Prostate gland (tissue), 2 donors: ENCODE data around the gene PRKAG2. TPM values are rescaled to one million over a fixed set of nuclear protein-coding genes. Genes with fewer than 3 reads are reported as not detected.

Source experiments
- DNase-seq: peaks from one replicate; pipeline ENCODE4 v3.0.0-alpha.2; 2019; ENCODE audit warnings: low spot score
- H3K27ac ChIP-seq, 2 donors: fragments of 200-600 bp; sonication (generic); 2 replicates each; pipeline ENCODE4 v1.5.1; 2017 to 2019
- H3K27me3 ChIP-seq: fragments of 200-600 bp; sonication (generic); replicated peaks from 2 replicates; pipeline ENCODE4 v1.5.1; 2019; ENCODE audit not compliant: insufficient read depth
- H3K36me3 ChIP-seq, 2 donors: fragments of 200-600 bp; sonication (generic); 1 replicate in 1 of 2; 2 replicates in 1 of 2; pipeline versions ENCODE4 v1.5.1 to v1.8.1; 2017 to 2019
- H3K4me1 ChIP-seq: fragments of 200-600 bp; sonication (generic); replicated peaks from 2 replicates; pipeline ENCODE4 v1.5.1; 2019
- H3K4me3 ChIP-seq, 2 donors: fragments of 200-600 bp; sonication (generic); 2 replicates each; pipeline ENCODE4 v1.5.1; 2017 to 2019
- H3K9me3 ChIP-seq: fragments of 200-600 bp; sonication (generic); 2 replicates; pipeline ENCODE4 v1.5.1; 2017
- CTCF ChIP-seq, 4 experiments: fragments of 200-600 bp in 2 of 4; fragments of 450-650 bp in 2 of 4; sonication (generic) in 2 of 4; IDR thresholded peaks; 1 replicate in 3 of 4; 2 replicates in 1 of 4; pipeline ENCODE4 v1.5.1; 2016 to 2019; ENCODE audit warnings: antibody characterized with exemption in 4 of 4, mild to moderate bottlenecking in 2 of 4, moderate library complexity in 2 of 4
- POLR2A ChIP-seq: fragments of 450-650 bp; IDR thresholded peaks from one replicate; pipeline ENCODE4 v1.6.1; 2016; ENCODE audit warnings: antibody characterized with exemption, mild to moderate bottlenecking
- POLR2AphosphoS5 ChIP-seq: sonication (generic); formaldehyde crosslinking; IDR thresholded peaks from one replicate; pipeline ENCODE4 v1.6.1; 2017; ENCODE audit warnings: antibody characterized with exemption
- WGBS: methylation state at CpG from one replicate; pipeline ENCODE4 v1.1.5; 2018; 5-methylcytosine and 5-hydroxymethylcytosine counted together
- intact Hi-C: fragments of 100-400 bp; cut with DNase I; formaldehyde crosslinking; loops from one replicate; pipeline ENCODE4 v1.14.2; 2022
- total RNA-seq, 2 donors: library from RNA; depleted of rRNA; stranded (reverse); fragments of >200 nt; gene quantifications; one replicate each; pipeline ENCODE4 v1.1.0, GENCODE V29; 2016

Gene PRKAG2
- total RNA-seq, 2 donors from 2014 or later: 31.6 to 38.1 TPM

DNA sequence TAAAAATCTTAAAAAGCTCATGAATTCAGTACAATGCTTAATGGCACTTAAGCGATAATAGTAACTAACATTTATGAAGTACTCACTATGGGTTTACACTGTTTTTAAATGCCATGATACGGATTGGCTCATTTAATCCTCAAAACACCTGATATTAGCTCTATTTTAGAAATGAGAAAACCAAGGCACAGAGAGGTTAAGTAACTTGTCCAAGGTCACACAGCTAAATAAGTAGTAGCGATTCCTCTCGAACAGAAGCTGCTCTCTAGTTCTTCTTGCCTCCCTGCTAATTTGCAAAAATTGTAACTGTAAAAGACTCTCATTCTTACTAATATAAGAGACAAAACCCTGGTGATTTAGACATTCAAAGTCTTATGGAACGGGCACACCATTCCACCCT is 246.6 kb downstream of the PRKAG2 start:
- H3K4me1 ChIP-seq: peaks cover 3% of the 10 kb centered on the region
- intact Hi-C loops: loop anchor here (2.0 to 5.0 kb wide), 3 partner anchors 52 to 112 kb away; partner anchors contain the start of gene RHEB
- no peaks in the 10 kb centered on the region for H3K36me3 ChIP-seq
- no peaks in the 10 kb centered on the region for H3K9me3 ChIP-seq
- H3K4me3 ChIP-seq: no peak overlapping the region
- TF ChIP-seq POLR2AphosphoS5 (no peak), POLR2A (no peak), CTCF (IDR thresholded peaks at IDR 0.05) (no peak)
- no peaks in the 10 kb centered on the region for H3K27me3 ChIP-seq
- DNase-seq: no peak
- 79% methylated on average over 5 of the region's 5 CpGs for WGBS
- H3K27ac ChIP-seq: peak overlapping the region in 1 of 2 donors; percentile 95

- Histone ChIP-seq H3K9me3 (no peaks in the 10 kb centered on the region), H3K36me3 (no peaks in the 10 kb centered on the region), H3K4me1 (peaks cover 3% of the 10 kb centered on the region), H3K27me3 (no peaks in the 10 kb centered on the region), H3K27ac (no peak overlapping the region), H3K4me3 (no peak overlapping the region)
- DNase-seq: no peak
- 74% methylated on average over 8 of the region's 8 CpGs for WGBS
- intact Hi-C loops: loop anchor here (2.0 to 10.0 kb wide), 8 partner anchors 53 to 245 kb away; partner anchors contain the start of genes PRKAG2 and RHEB
- TF ChIP-seq POLR2A (no peak), CTCF (IDR thresholded peaks at IDR 0.05) (no peak), POLR2AphosphoS5 (no peak)
Observed at GRCh38 chr7:151629713-151630272, 247.1 kb downstream of the PRKAG2 start.

DNA sequence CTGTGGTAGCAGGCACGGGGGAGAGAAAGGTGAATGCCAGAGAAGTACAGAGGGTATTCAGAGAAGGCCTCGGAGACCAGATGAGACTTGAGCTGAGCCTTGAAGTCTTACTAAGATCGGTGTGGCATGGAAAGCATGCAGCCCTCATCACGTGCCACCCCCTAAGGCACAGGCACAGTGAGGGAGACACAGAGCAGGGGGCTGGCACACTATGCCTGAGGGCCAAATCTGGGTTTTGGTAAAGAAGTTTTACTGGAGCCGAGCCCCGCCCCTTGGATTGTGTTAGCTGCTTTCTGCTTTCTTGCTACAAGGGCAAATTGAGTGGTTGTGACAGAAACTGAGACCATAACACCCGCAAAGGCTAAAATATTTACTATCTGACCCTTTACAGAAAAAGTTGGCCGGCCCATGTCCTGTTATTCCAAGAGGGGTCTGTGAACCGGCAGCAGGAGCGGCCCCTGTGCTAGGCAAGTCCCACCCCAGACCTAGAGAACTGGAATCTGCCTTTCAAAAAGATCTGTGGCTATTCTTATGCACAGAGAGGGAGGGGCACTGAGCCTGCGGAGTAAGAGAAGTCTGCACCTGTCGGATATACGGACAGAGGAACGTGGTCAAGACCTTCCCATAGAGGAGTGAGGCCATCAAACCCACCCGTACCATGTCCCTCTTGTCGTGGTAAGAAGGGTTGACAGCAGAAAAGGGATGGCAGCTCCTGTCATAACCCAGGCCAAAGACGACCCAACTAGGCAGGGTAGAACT is 247.9 kb downstream of the PRKAG2 start:
- peaks cover 3% of the 10 kb centered on the region for H3K4me1 ChIP-seq
- no peak for DNase-seq
- TF ChIP-seq CTCF (IDR thresholded peaks at IDR 0.05) (no peak), POLR2A (no peak), POLR2AphosphoS5 (no peak)

GRCh38 chr7:151626422-151627115 is 250.3 kb downstream of the PRKAG2 start:
- WGBS: 54% methylated on average over 11 of the region's 11 CpGs
- intact Hi-C loops: loop anchor here (5.0 to 10.0 kb wide), 5 partner anchors 59 to 248 kb away; partner anchors contain the start of gene PRKAG2
- TF ChIP-seq POLR2A (no peak), POLR2AphosphoS5 (no peak), CTCF (IDR thresholded peaks at IDR 0.05) (peak in 2 of 4 experiments; percentile 52 to 67)

More for the DNA sequence above, 247.9 kb downstream of the PRKAG2 start:
- Histone ChIP-seq H3K36me3 (no peaks in the 10 kb centered on the region), H3K27ac (peak overlapping the region; percentile 10 to 48), H3K4me3 (no peak overlapping the region), H3K27me3 (no peaks in the 10 kb centered on the region), H3K9me3 (no peaks in the 10 kb centered on the region)
- 53% methylated on average over 17 of the region's 17 CpGs for WGBS
- intact Hi-C loops: loop anchor here (5.0 to 10.0 kb wide), 5 partner anchors 62 to 246 kb away; partner anchors contain the start of gene PRKAG2

More at GRCh38 chr7:151626422-151627115, 250.3 kb downstream of the PRKAG2 start:
- no peaks in the 10 kb centered on the region for H3K27me3 ChIP-seq
- no peaks in the 10 kb centered on the region for H3K36me3 ChIP-seq
- DNase-seq: peak; percentile 48
- H3K4me1 ChIP-seq: peaks cover 3% of the 10 kb centered on the region
- H3K4me3 ChIP-seq: no peak overlapping the region
- peak overlapping the region in 1 of 2 donors; percentile 39 for H3K27ac ChIP-seq
- no peaks in the 10 kb centered on the region for H3K9me3 ChIP-seq
